Esophagus muscularis mucosa (tissue), 4 donors: ENCODE results near the gene MTM1. TPM values are rescaled to one million over a fixed set of nuclear protein-coding genes. Genes with fewer than 3 reads are reported as not detected.

ENCODE experiments used
- DNase-seq: peaks from one replicate; pipeline ENCODE4 v3.0.0-alpha.2; 2017; ENCODE audit errors: extremely low spot score
- H3K27ac ChIP-seq, 4 donors: fragments of 200-600 bp; sonication (generic); replicated peaks in 1 of 4; 1 replicate in 3 of 4; 2 replicates in 1 of 4; pipeline ENCODE4 v1.5.1; 2016 to 2019; ENCODE audit warnings: mild to moderate bottlenecking in 1 of 4
- H3K27me3 ChIP-seq, 4 donors: fragments of 200-600 bp; sonication (generic); one replicate each; pipeline versions ENCODE4 v1.5.1 to v1.6.0; 2016 to 2019
- H3K36me3 ChIP-seq, 4 donors: fragments of 200-600 bp; sonication (generic); one replicate each; pipeline ENCODE4 v1.5.1; 2016 to 2019
- H3K4me1 ChIP-seq, 4 donors: fragments of 200-600 bp; sonication (generic); one replicate each; pipeline ENCODE4 v1.5.1; 2016 to 2019
- H3K4me3 ChIP-seq, 4 donors: fragments of 200-600 bp; sonication (generic); 1 replicate in 2 of 4; 2 replicates in 2 of 4; pipeline ENCODE4 v1.5.1; 2016 to 2019; ENCODE audit warnings: mild to moderate bottlenecking in 4 of 4, moderate library complexity in 1 of 4
- H3K9me3 ChIP-seq, 4 donors: fragments of 200-600 bp; sonication (generic); 1 replicate in 3 of 4; 2 replicates in 1 of 4; pipeline ENCODE4 v1.5.1; 2016 to 2019
- EP300 ChIP-seq: sonication (generic); formaldehyde crosslinking; IDR thresholded peaks from one replicate; pipeline ENCODE4 v1.6.1; 2017; ENCODE audit warnings: antibody characterized with exemption
- POLR2A ChIP-seq: fragments of 450-650 bp; IDR thresholded peaks from one replicate; pipeline ENCODE4 v1.6.1; 2017; ENCODE audit warnings: antibody characterized with exemption, moderate library complexity, mild to moderate bottlenecking, low read depth
- POLR2AphosphoS5 ChIP-seq, 2 donors: sonication (generic); formaldehyde crosslinking; IDR thresholded peaks; one replicate each; pipeline ENCODE4 v1.6.1; 2017; ENCODE audit warnings: antibody characterized with exemption in 2 of 2
- WGBS: methylation state at CpG from one replicate; pipeline ENCODE4 v1.1.5; 2018; 5-methylcytosine and 5-hydroxymethylcytosine counted together
- intact Hi-C: fragments of 100-400 bp; cut with DNase I; formaldehyde crosslinking; loops from one replicate; pipeline ENCODE4 v1.15.1; 2023
- total RNA-seq, 4 donors: library from RNA; depleted of rRNA; stranded (reverse); fragments of >200 nt; gene quantifications; one replicate each; pipeline versions ENCODE4 v1.1.0 to v1.2.1, GENCODE V29; 2016
- TF ChIP-seq, protein P1 (sequence below), 3 experiments: fragments of 200-600 bp in 2 of 3; fragments of 450-650 bp in 1 of 3; sonication (generic) in 2 of 3; IDR thresholded peaks; one replicate each; pipeline ENCODE4 v1.5.1; 2017 to 2019; ENCODE audit warnings: antibody characterized with exemption in 3 of 3, mild to moderate bottlenecking in 2 of 3, moderate library complexity in 1 of 3

The MTM1 gene
- total RNA-seq, 4 donors from 2014 or later: 7.9 to 15.5 (median 11.4) TPM

DNA sequence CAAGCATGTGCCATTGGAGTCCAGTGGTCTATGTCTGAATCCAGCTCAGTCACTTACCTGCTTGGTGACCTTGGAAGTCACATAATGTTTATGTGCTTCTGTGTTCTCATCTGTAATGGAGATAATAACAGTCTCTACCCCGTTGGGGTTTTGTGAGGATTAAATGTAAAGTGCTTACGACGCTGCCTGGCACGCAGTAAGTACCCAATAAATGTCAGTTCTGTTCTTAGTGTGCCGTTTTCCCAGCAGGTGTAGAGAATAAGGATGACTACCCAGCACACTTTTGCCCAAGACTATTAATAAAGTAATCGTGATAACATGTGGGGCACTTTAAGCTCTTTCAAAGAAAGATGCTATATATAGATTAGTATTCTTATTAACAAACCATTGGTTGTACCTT is 56.7 kb downstream of the MTM1 start:
- intact Hi-C loops: no loop called here
- H3K4me1 ChIP-seq: no peaks in the 10 kb centered on the region

DNA sequence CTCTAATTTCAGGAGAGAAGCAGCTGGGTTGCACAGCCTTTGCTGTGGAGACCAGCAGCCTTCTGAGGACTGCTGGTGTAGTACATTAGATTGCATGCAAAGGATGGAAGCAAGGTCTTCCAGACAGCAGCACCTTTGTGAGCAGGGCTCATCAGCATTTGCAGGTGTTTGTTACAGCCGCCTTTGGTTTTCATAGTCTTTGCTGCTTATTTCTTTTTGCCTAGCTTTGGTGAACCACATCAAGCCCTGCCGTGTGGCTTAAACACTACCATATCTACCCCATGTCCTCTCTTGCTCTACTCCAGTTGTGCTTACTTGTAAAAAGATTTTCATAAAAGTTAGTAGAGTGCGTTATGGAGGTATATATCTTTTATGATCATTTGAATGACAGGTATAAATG is 57.5 kb downstream of the MTM1 start:
- DNase-seq: no peak
- Histone ChIP-seq H3K27me3 (no peaks in the 10 kb centered on the region), H3K9me3 (no peaks in the 10 kb centered on the region), H3K36me3 (peaks cover 0 to 37% (median 15%) of the 10 kb centered on the region in 4 donors), H3K4me3 (no peak overlapping the region), H3K4me1 (no peaks in the 10 kb centered on the region), H3K27ac (no peak overlapping the region)
- TF ChIP-seq EP300 (no peak), POLR2A (no peak), POLR2AphosphoS5 (IDR thresholded peaks at IDR 0.05) (no peak)
- TF ChIP-seq, protein P1, sequence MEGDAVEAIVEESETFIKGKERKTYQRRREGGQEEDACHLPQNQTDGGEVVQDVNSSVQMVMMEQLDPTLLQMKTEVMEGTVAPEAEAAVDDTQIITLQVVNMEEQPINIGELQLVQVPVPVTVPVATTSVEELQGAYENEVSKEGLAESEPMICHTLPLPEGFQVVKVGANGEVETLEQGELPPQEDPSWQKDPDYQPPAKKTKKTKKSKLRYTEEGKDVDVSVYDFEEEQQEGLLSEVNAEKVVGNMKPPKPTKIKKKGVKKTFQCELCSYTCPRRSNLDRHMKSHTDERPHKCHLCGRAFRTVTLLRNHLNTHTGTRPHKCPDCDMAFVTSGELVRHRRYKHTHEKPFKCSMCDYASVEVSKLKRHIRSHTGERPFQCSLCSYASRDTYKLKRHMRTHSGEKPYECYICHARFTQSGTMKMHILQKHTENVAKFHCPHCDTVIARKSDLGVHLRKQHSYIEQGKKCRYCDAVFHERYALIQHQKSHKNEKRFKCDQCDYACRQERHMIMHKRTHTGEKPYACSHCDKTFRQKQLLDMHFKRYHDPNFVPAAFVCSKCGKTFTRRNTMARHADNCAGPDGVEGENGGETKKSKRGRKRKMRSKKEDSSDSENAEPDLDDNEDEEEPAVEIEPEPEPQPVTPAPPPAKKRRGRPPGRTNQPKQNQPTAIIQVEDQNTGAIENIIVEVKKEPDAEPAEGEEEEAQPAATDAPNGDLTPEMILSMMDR (IDR thresholded peaks at IDR 0.05): no peak
- WGBS: 83% methylated on average over 3 of the region's 3 CpGs
- intact Hi-C loops: no loop called here

More for the DNA sequence above, 56.7 kb downstream of the MTM1 start:
- no peaks in the 10 kb centered on the region for H3K9me3 ChIP-seq
- no peak overlapping the region for H3K27ac ChIP-seq
- TF ChIP-seq EP300 (no peak), POLR2AphosphoS5 (IDR thresholded peaks at IDR 0.05) (no peak), POLR2A (no peak)
- TF ChIP-seq, protein P1 (IDR thresholded peaks at IDR 0.05): no peak
- H3K36me3 ChIP-seq: peaks cover 0 to 40% (median 12%) of the 10 kb centered on the region in 4 donors
- WGBS: 91% methylated on average over 6 of the region's 6 CpGs
- no peaks in the 10 kb centered on the region for H3K27me3 ChIP-seq
- no peak overlapping the region for H3K4me3 ChIP-seq
- no peak for DNase-seq

DNA sequence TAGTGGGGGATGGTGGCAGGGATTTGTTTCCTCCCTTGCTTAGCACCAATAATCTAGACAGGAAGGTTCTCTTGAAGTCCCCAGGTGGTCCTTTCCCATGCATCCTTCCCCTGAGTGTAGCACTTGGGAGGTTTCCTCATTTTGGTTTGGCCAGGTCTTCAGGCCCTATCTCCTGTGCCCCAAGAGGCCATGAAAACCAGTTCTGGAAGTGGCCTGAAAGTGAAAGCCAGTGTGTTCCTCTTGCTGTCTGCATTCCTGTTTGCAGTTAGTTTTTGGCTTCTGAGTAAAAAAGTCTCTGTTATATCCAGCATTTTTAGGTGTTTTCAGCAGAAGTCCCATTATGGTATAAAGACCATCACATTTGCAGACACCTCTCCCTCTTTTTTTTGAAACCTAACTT is 59.5 kb downstream of the MTM1 start:
- no peak for DNase-seq
- H3K36me3 ChIP-seq: peaks cover 0 to 38% (median 19%) of the 10 kb centered on the region in 4 donors
- intact Hi-C loops: no loop called here
- TF ChIP-seq EP300: no peak
- no peak for TF ChIP-seq POLR2A
- no peak for TF ChIP-seq POLR2AphosphoS5 (IDR thresholded peaks at IDR 0.05)
- TF ChIP-seq, protein P1 (IDR thresholded peaks at IDR 0.05): no peak
- H3K9me3 ChIP-seq: no peaks in the 10 kb centered on the region
- H3K27ac ChIP-seq: no peak overlapping the region
- no peaks in the 10 kb centered on the region for H3K4me1 ChIP-seq
- no peaks in the 10 kb centered on the region for H3K27me3 ChIP-seq
- no peak overlapping the region for H3K4me3 ChIP-seq

DNA sequence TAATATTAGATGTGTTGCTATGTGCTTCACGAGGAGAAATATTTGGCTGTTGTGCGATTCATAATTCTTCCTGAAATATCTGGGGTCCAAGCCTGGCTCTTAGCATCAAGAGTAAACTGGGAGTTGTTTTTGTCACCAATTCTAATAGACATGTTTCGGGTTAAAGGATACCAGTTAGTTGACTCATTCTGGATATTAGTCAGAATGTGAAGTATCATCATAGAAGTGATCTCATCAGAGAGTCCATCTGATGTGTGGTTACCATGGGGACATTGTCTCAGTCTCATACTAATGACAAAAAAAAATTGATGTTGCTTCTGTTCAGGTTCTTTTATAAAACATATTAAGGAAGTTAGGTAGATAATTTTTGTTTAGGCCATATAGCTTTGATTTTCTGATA is 67.5 kb downstream of the MTM1 start:
- H3K27ac ChIP-seq: no peak overlapping the region
- no peak for TF ChIP-seq POLR2AphosphoS5 (IDR thresholded peaks at IDR 0.05)
- TF ChIP-seq EP300: no peak
- TF ChIP-seq POLR2A: no peak
- TF ChIP-seq, protein P1 (IDR thresholded peaks at IDR 0.05): no peak
- WGBS: 61% methylated on average over 3 of the region's 3 CpGs
- no peaks in the 10 kb centered on the region for H3K9me3 ChIP-seq
- intact Hi-C loops: no loop called here
- H3K4me3 ChIP-seq: no peak overlapping the region
- peaks cover 0 to 8% (median 6%) of the 10 kb centered on the region in 4 donors for H3K36me3 ChIP-seq
- no peaks in the 10 kb centered on the region for H3K27me3 ChIP-seq
- no peaks in the 10 kb centered on the region for H3K4me1 ChIP-seq
- no peak for DNase-seq

DNA sequence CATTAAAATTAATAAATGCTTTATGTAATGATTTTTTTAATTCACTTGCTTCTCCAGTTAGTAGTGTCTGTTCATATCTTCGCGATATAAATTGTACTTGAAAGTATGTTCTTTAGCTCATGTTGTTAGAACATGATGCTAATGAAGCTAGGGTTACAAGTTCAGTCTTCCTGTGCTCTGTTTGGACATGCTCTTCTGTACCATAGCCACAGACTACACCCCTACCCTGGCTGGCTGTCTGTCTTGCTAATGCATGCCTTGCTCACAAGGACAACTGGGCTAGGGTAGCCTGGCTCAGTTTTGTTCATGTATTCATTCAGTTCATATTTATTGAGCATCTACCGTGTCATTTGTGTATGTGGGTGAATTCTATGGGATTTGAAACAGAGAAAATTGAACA is 74.0 kb downstream of the MTM1 start:
- DNase-seq: no peak
- TF ChIP-seq, protein P1 (IDR thresholded peaks at IDR 0.05): no peak
- TF ChIP-seq POLR2AphosphoS5 (IDR thresholded peaks at IDR 0.05) (no peak), EP300 (no peak), POLR2A (no peak)
- H3K27me3 ChIP-seq: no peaks in the 10 kb centered on the region
- no peak overlapping the region for H3K4me3 ChIP-seq
- no peak overlapping the region for H3K27ac ChIP-seq
- H3K36me3 ChIP-seq: peaks cover 7 to 30% (median 12%) of the 10 kb centered on the region in 4 donors
- intact Hi-C loops: no loop called here
- 87% methylated on average over 3 of the region's 3 CpGs for WGBS
- no peaks in the 10 kb centered on the region for H3K4me1 ChIP-seq
- no peaks in the 10 kb centered on the region for H3K9me3 ChIP-seq
